Measurements from ENCODE around the gene RWDD1. TPM values are rescaled to one million over a fixed set of nuclear protein-coding genes. Genes with fewer than 3 reads are reported as not detected.

Gene RWDD1
- total RNA-seq, 1 experiment from 2014 or later = 52.3 TPM

- H3K27me3 ChIP-seq (replicated peaks; ENCODE audit: insufficient read depth, low read depth, low read length, poor library complexity) = no peaks in the 10 kb centered on the region
- no peaks in the 10 kb centered on the region for H3K9me3 ChIP-seq (ENCODE audit: low read depth, low read length, poor library complexity, severe bottlenecking)
- no TSS peak for BruUV-seq (replicated peaks)
- ChIA-PET CTCF (no interaction called here), POLR2A (ENCODE audit: low non-redundant PET) (no interaction called here)
- TF ChIP-seq EZH2 (IDR thresholded peaks at IDR 0.05; ENCODE audit: borderline replicate concordance, low read depth, low read length, poor library complexity, severe bottlenecking) (no peak), CTCF (conservative IDR thresholded peaks at IDR 0.05; ENCODE audit: low read depth, low read length) (no peak)
- intact Hi-C loops (cut with micrococcal nuclease; ENCODE audit: unreplicated experiment) = loop anchor here (5.0 kb wide), 1 partner anchor 347 kb away; no protein-coding TSS in a partner anchor
- no peak for DNase-seq (ENCODE audit: low spot score)
- no peak overlapping the region for H3K27ac ChIP-seq (ENCODE audit: low read depth, low read length, poor library complexity, severe bottlenecking)
- no peaks in the 10 kb centered on the region for H3K4me1 ChIP-seq (ENCODE audit: insufficient read depth, low read length, poor library complexity, severe bottlenecking)
- H3K36me3 ChIP-seq (ENCODE audit: insufficient read depth, low read length, poor library complexity, severe bottlenecking) = no peaks in the 10 kb centered on the region
- no peak overlapping the region for H3K4me3 ChIP-seq (ENCODE audit: low read depth, low read length, poor library complexity, severe bottlenecking)
Measured at GRCh38 chr6:116563830-116564229, 7.5 kb upstream of the RWDD1 start.

- POLR2A ChIA-PET (ENCODE audit: low non-redundant PET) = no interaction called here
Measured at GRCh38 chr6:116564311-116564710, 7.0 kb upstream of the RWDD1 start.

GRCh38 chr6:116564921-116565872, 6.1 kb upstream of the RWDD1 start:
- Histone ChIP-seq H3K4me3 (ENCODE audit: low read depth, low read length, poor library complexity, severe bottlenecking) (no peak overlapping the region), H3K27ac (ENCODE audit: low read depth, low read length, poor library complexity, severe bottlenecking) (no peak overlapping the region)

More at GRCh38 chr6:116564311-116564710, 7.0 kb upstream of the RWDD1 start:
- no peak for DNase-seq (ENCODE audit: low spot score)
- no TSS peak for BruUV-seq (replicated peaks)
- H3K36me3 ChIP-seq (ENCODE audit: insufficient read depth, low read length, poor library complexity, severe bottlenecking) = no peaks in the 10 kb centered on the region
- H3K27me3 ChIP-seq (replicated peaks; ENCODE audit: insufficient read depth, low read depth, low read length, poor library complexity) = no peaks in the 10 kb centered on the region
- CTCF ChIA-PET = no interaction called here
- no peak overlapping the region for H3K27ac ChIP-seq (ENCODE audit: low read depth, low read length, poor library complexity, severe bottlenecking)
- H3K9me3 ChIP-seq (ENCODE audit: low read depth, low read length, poor library complexity, severe bottlenecking) = no peaks in the 10 kb centered on the region
- intact Hi-C loops (cut with micrococcal nuclease; ENCODE audit: unreplicated experiment) = loop anchor here (5.0 kb wide), 1 partner anchor 347 kb away; no protein-coding TSS in a partner anchor
- TF ChIP-seq EZH2 (IDR thresholded peaks at IDR 0.05; ENCODE audit: borderline replicate concordance, low read depth, low read length, poor library complexity, severe bottlenecking) = no peak
- no peak for TF ChIP-seq CTCF (conservative IDR thresholded peaks at IDR 0.05; ENCODE audit: low read depth, low read length)
- no peak overlapping the region for H3K4me3 ChIP-seq (ENCODE audit: low read depth, low read length, poor library complexity, severe bottlenecking)
- no peaks in the 10 kb centered on the region for H3K4me1 ChIP-seq (ENCODE audit: insufficient read depth, low read length, poor library complexity, severe bottlenecking)

More at GRCh38 chr6:116564921-116565872, 6.1 kb upstream of the RWDD1 start:
- CTCF ChIA-PET = no interaction called here
- TF ChIP-seq CTCF (conservative IDR thresholded peaks at IDR 0.05; ENCODE audit: low read depth, low read length) (no peak), EZH2 (IDR thresholded peaks at IDR 0.05; ENCODE audit: borderline replicate concordance, low read depth, low read length, poor library complexity, severe bottlenecking) (no peak)
- BruUV-seq (replicated peaks) = no TSS peak
- Histone ChIP-seq H3K36me3 (ENCODE audit: insufficient read depth, low read length, poor library complexity, severe bottlenecking) (no peaks in the 10 kb centered on the region), H3K4me1 (ENCODE audit: insufficient read depth, low read length, poor library complexity, severe bottlenecking) (peaks cover 5% of the 10 kb centered on the region), H3K9me3 (ENCODE audit: low read depth, low read length, poor library complexity, severe bottlenecking) (no peaks in the 10 kb centered on the region), H3K27me3 (replicated peaks; ENCODE audit: insufficient read depth, low read depth, low read length, poor library complexity) (no peaks in the 10 kb centered on the region)
- intact Hi-C loops (cut with micrococcal nuclease; ENCODE audit: unreplicated experiment) = loop anchor here (5.0 kb wide), 1 partner anchor 348 kb away; no protein-coding TSS in a partner anchor
- POLR2A ChIA-PET (ENCODE audit: low non-redundant PET) = no interaction called here
- no peak for DNase-seq (ENCODE audit: low spot score)

Data from A673 (cell line).